Measurements from ENCODE around the gene AASDH.

GRCh38 chr4:56313132-56313531 lies 74.2 kb downstream of the AASDH start:
- TF ChIP-seq CTCF (optimal IDR thresholded peaks at IDR 0.05 in 1 of 3, IDR thresholded peaks at IDR 0.05 in 1 of 3, conservative IDR thresholded peaks at IDR 0.05 in 1 of 3; ENCODE audit: extremely low read depth in 1 of 3, insufficient read depth in 2 of 3, low read length in 3 of 3) (no peak), EZH2 (IDR thresholded peaks at IDR 0.05; ENCODE audit: low read length) (no peak)
